ENCODE results near the gene MTHFD2L.

GRCh38 chr4:74297539-74297938, 139.6 kb downstream of the MTHFD2L start:
- TF ChIP-seq CTCF (IDR thresholded peaks at IDR 0.05) (no peak), POLR2A (IDR thresholded peaks at IDR 0.05) (no peak), POLR2AphosphoS5 (IDR thresholded peaks at IDR 0.05) (no peak)
